Mesodermal cell (in vitro differentiated cells): ENCODE data around the gene MMAB.

Source experiments
- H3K27ac ChIP-seq: 2 replicates; pipeline ENCODE4 v1.7.0; 2013; ENCODE audit warnings: mild to moderate bottlenecking, low read depth, low read length, moderate library complexity; ENCODE audit not compliant: severe bottlenecking
- H3K36me3 ChIP-seq: 2 replicates; pipeline ENCODE4 v1.7.1; 2013; ENCODE audit warnings: mild to moderate bottlenecking, low read length, moderate library complexity; ENCODE audit not compliant: control insufficient read depth, insufficient read depth
- H3K4me1 ChIP-seq: one replicate; pipeline ENCODE4 v1.7.1; 2013; ENCODE audit warnings: mild to moderate bottlenecking, low read length; ENCODE audit not compliant: insufficient read depth, control insufficient read depth, poor library complexity, severe bottlenecking
- H3K4me3 ChIP-seq: 2 replicates; pipeline ENCODE4 v1.7.0; 2013; ENCODE audit warnings: low read length, control low read depth, mild to moderate bottlenecking; ENCODE audit not compliant: insufficient read depth, poor library complexity, severe bottlenecking; ENCODE audit errors: extremely low read depth
- H3K9me3 ChIP-seq: 2 replicates; pipeline ENCODE4 v1.7.1; 2013; ENCODE audit warnings: mild to moderate bottlenecking, low read length, moderate library complexity; ENCODE audit not compliant: control insufficient read depth
- WGBS, 2 experiments: methylation state at CpG; one replicate each; pipeline ENCODE4 v1.1.5; 2013; ENCODE audit warnings: missing lambda C conversion rate in 2 of 2; ENCODE audit not compliant: insufficient coverage in 2 of 2; 5-methylcytosine and 5-hydroxymethylcytosine counted together

MMAB gene

GRCh38 chr12:109559200-109559505, 14.2 kb downstream of the MMAB start:
- H3K36me3 ChIP-seq: peaks cover 31% of the 10 kb centered on the region
- H3K4me1 ChIP-seq: peaks cover 1% of the 10 kb centered on the region
- no peak overlapping the region for H3K27ac ChIP-seq
- no peaks in the 10 kb centered on the region for H3K9me3 ChIP-seq
- H3K4me3 ChIP-seq: no peak overlapping the region
- WGBS, 2 experiments: 100% methylated on average over 3 of the region's 6 CpGs; no CpG with 5 or more reads in 1 of the 2 experiments

DNA sequence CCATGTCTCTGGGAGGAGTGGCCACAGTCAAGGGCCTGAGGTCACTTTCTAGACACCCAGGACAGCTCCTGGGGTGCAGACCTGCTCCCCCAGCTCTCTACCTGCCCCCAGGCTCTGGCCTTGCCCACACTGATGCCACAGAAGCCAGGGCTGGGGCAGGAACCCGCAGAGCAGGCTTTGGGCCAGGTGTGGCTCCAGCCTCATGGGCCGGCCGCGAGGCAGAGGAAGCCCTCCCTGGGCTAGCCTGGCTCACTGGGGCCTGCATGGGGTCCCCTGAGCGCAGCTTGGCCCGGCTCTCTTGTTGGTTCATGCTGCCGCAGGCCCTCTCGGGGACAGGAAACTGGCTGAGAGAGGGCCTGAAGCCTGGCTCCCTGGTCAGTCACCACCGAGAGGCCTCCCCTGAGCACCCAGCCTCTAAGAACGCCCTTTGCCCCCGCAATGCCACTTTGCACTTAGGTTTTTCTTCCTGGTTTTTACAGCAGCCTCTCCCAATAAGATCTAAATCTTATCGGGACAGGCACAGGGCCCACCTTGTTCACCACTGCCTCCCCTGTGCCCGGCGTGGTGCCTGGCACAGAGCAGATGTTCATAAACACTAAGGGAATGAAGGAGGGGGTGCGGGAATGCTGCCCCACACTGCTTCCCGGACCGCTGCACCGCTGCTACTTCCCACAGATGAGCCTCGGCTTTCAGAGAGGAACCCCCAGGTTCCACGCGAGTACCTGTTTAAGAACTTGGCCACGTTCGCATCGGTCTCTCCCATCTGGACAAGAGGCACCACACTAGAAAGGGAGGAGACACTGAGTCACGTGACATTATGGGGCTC, 14.7 kb downstream of the MMAB start:
- no peak overlapping the region for H3K4me3 ChIP-seq
- H3K9me3 ChIP-seq: no peaks in the 10 kb centered on the region
- H3K4me1 ChIP-seq: peaks cover 5% of the 10 kb centered on the region
- H3K27ac ChIP-seq: no peak overlapping the region
- WGBS, 2 experiments: 94 to 98% methylated on average over 22 to 24 of the region's 25 CpGs
- peaks cover 25% of the 10 kb centered on the region for H3K36me3 ChIP-seq

DNA sequence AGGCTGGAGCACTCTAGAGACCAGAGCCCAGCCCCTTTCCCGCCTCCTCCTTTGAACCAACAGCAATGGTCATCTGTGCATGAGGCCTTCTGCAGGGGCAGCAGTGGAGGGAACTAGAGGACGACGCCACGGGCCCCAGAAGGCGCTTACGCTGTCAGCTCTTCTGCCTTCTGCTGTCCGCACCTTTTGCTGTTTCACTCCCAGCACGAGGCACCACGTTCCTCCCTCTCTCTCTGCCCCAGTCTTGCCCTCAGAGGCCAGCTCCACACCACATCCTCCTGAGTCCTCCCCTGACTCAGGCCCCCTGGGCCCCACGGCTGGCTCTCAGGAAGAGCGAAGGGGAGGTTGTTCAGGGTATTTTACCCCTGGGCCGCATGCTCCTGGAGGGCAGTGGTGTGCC, 15.5 kb downstream of the MMAB start:
- Histone ChIP-seq H3K36me3 (peaks cover 17% of the 10 kb centered on the region), H3K9me3 (no peaks in the 10 kb centered on the region), H3K4me3 (no peak overlapping the region), H3K27ac (no peak overlapping the region), H3K4me1 (peaks cover 5% of the 10 kb centered on the region)
- 90 to 95% methylated on average over 10 to 12 of the region's 12 CpGs for WGBS, 2 experiments

GRCh38 chr12:109557200-109557599, 16.1 kb downstream of the MMAB start:
- H3K9me3 ChIP-seq: no peaks in the 10 kb centered on the region
- WGBS, 2 experiments: 91 to 99% methylated on average over 10 of the region's 10 CpGs
- peaks cover 11% of the 10 kb centered on the region for H3K36me3 ChIP-seq
- H3K4me1 ChIP-seq: peaks cover 5% of the 10 kb centered on the region
- no peak overlapping the region for H3K4me3 ChIP-seq
- no peak overlapping the region for H3K27ac ChIP-seq

DNA sequence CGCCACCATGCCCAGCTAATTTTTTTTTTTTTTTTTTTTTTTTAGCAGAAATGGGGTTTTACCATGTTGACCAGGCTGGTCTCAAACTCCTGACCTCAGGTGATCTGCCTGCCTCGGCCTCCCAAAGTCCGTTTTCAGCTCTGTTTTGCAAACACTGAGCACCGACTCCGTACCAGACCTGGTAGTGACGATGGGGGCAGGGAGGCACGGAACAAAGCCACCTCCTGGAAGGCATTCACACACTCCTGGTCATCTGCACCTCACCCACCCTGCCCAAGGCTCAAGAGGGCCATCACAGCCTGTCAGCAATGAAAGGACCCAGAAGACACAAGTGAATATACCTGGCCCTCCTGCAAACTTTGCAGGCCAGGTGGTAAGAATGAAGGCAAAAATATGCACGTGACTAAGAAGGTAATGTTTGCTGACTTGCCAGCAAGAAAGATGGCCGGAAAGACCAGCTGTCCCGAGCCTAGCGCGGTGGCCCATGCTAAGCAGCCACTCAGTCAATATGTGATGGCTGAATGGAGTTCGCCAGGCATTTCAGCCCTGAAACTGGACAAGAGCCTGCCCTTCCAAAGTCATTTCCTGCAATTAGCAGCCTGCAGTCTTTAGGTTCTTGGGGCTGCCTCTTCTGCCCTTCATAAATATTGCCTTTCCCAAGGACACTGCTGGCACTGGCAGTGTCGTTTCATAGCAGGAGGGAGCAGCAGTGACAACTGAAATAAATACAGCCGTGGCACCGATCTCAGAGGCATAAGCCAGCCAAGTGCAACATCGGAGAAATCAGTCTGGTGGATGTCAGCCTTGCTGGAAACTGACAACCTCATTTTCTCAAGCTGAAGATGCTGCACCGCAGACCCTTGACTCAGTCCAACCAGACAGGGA, 17.6 kb downstream of the MMAB start:
- no peaks in the 10 kb centered on the region for H3K9me3 ChIP-seq
- 84 to 93% methylated on average over 14 to 16 of the region's 18 CpGs for WGBS, 2 experiments
- peaks cover 5% of the 10 kb centered on the region for H3K4me1 ChIP-seq
- H3K4me3 ChIP-seq: no peak overlapping the region
- peaks cover 3% of the 10 kb centered on the region for H3K36me3 ChIP-seq
- no peak overlapping the region for H3K27ac ChIP-seq

- H3K4me3 ChIP-seq: no peak overlapping the region
- H3K4me1 ChIP-seq: peaks cover 5% of the 10 kb centered on the region
- peaks cover 3% of the 10 kb centered on the region for H3K36me3 ChIP-seq
- 85 to 96% methylated on average over 6 of the region's 6 CpGs for WGBS, 2 experiments
- no peak overlapping the region for H3K27ac ChIP-seq
- no peaks in the 10 kb centered on the region for H3K9me3 ChIP-seq
Measured at GRCh38 chr12:109554761-109555160, 18.5 kb downstream of the MMAB start.

GRCh38 chr12:109553906-109554500, 19.3 kb downstream of the MMAB start:
- Histone ChIP-seq H3K4me3 (no peak overlapping the region), H3K36me3 (peaks cover 3% of the 10 kb centered on the region), H3K9me3 (no peaks in the 10 kb centered on the region), H3K4me1 (peaks cover 5% of the 10 kb centered on the region), H3K27ac (no peak overlapping the region)
- 90 to 91% methylated on average over 14 of the region's 16 CpGs for WGBS, 2 experiments

- Histone ChIP-seq H3K27ac (no peak overlapping the region), H3K4me3 (no peak overlapping the region), H3K36me3 (peaks cover 3% of the 10 kb centered on the region), H3K4me1 (peaks cover 5% of the 10 kb centered on the region), H3K9me3 (no peaks in the 10 kb centered on the region)
- 92 to 99% methylated on average over 5 to 6 of the region's 7 CpGs for WGBS, 2 experiments
Measured at GRCh38 chr12:109553483-109553882, 19.8 kb downstream of the MMAB start.

GRCh38 chr12:109552971-109553370, 20.3 kb downstream of the MMAB start:
- Histone ChIP-seq H3K4me3 (no peak overlapping the region), H3K36me3 (peaks cover 3% of the 10 kb centered on the region), H3K27ac (no peak overlapping the region), H3K4me1 (peaks cover 5% of the 10 kb centered on the region), H3K9me3 (no peaks in the 10 kb centered on the region)
- 91 to 94% methylated on average over 4 of the region's 4 CpGs for WGBS, 2 experiments

- peaks cover 5% of the 10 kb centered on the region for H3K4me1 ChIP-seq
- H3K4me3 ChIP-seq: no peak overlapping the region
- H3K27ac ChIP-seq: no peak overlapping the region
- H3K36me3 ChIP-seq: no peaks in the 10 kb centered on the region
- no peaks in the 10 kb centered on the region for H3K9me3 ChIP-seq
- WGBS, 2 experiments: 96 to 98% methylated on average over 6 of the region's 6 CpGs
Measured at GRCh38 chr12:109551108-109551507, 22.2 kb downstream of the MMAB start.
